Measurements from ENCODE around the gene ZFHX3. TPM values are rescaled to one million over a fixed set of nuclear protein-coding genes. Genes with fewer than 3 reads are reported as not detected.
A peak's percentile ranks its signal among the peaks of the same experiment; 100 is the strongest.

ZFHX3 gene
- total and polyA plus RNA-seq, 2 of the 8 experiments (the other 6 are each of a cell fraction or from before 2014, with no cell fraction given), result 0.08 to 0.99 TPM

GRCh38 chr16:73066927-73067670 lies 19.2 kb upstream of the ZFHX3 start:
- Histone ChIP-seq H3K36me3 (ENCODE audit: control insufficient read depth in 2 of 4, insufficient read depth in 4 of 4, low read length in 3 of 4) (no peaks in the 10 kb centered on the region), H3K27ac (ENCODE audit: low read depth, low read length) (no peak overlapping the region), H2BK12ac (ENCODE audit: low read depth, low read length) (peak overlapping the region; percentile 34; the same call in 1 of the 2 replicates), H4K5ac (ENCODE audit: insufficient read length, low read depth, low read length) (no peak overlapping the region), H3K4me3 (ENCODE audit: extremely low read depth in 1 of 4, insufficient read depth in 2 of 4, low read depth in 3 of 4, low read length in 4 of 4) (peak overlapping the region; percentile 4 to 55 (median 20); a peak in 4 of 8 replicates), H3K9me3 (ENCODE audit: insufficient read depth in 2 of 2, low read depth in 1 of 2, low read length in 1 of 2) (no peaks in the 10 kb centered on the region), H2BK5ac (ENCODE audit: low read depth, low read length) (no peak overlapping the region), H4K8ac (ENCODE audit: extremely low read depth, insufficient read depth, low read length) (peak overlapping the region; percentile 79; the same call in 1 of the 2 replicates), H3K23ac (ENCODE audit: insufficient read length) (no peak overlapping the region), H2BK15ac (ENCODE audit: low read length) (no peak overlapping the region), H2AK5ac (ENCODE audit: low read depth, low read length) (no peak overlapping the region; the same call in 1 of the 2 replicates), H3K14ac (ENCODE audit: insufficient read length) (no peak overlapping the region), H3K27me3 (replicated peaks in 1 of 4; ENCODE audit: control insufficient read depth in 3 of 4, extremely low read depth in 1 of 4, insufficient read depth in 3 of 4, low read length in 3 of 4) (peaks cover 69 to 92% (median 88%) of the 10 kb centered on the region in 4 experiments), H4K20me1 (replicated peaks in 1 of 2; ENCODE audit: control insufficient read depth in 1 of 2, insufficient read depth in 2 of 2, low read length in 2 of 2) (peaks cover 10 to 24% of the 10 kb centered on the region in 2 experiments), H3K18ac (ENCODE audit: extremely low read depth, low read length) (peak overlapping the region; percentile 29), H3K56ac (replicated peaks; ENCODE audit: insufficient read length, low read depth, low read length) (no peak overlapping the region), H4K91ac (replicated peaks; ENCODE audit: insufficient read length, low read length) (peak overlapping the region; percentile 25), H3K23me2 (ENCODE audit: low read depth, low read length) (peaks cover 8% of the 10 kb centered on the region), H3K4me1 (replicated peaks in 1 of 4; ENCODE audit: control insufficient read depth in 3 of 4, insufficient read depth in 4 of 4, low read length in 3 of 4) (peaks cover 11 to 48% (median 29%) of the 10 kb centered on the region in 4 experiments), H3K9ac (replicated peaks in 1 of 4; ENCODE audit: extremely low read depth in 1 of 4, low read depth in 3 of 4, low read length in 3 of 4) (no peak overlapping the region), H3K4me2 (ENCODE audit: insufficient read depth in 1 of 2, low read depth in 2 of 2, low read length in 2 of 2) (peak overlapping the region; percentile 64 to 69), H3K4ac (replicated peaks; ENCODE audit: insufficient read length, low read depth, low read length) (peak overlapping the region; percentile 58), H3K79me1 (ENCODE audit: low read depth, low read length) (0 out of 2 replicates have a peak, but pooled peaks cover 2% of the 10 kb centered on the region), H2BK120ac (replicated peaks; ENCODE audit: low read depth, low read length) (no peak overlapping the region), H2AFZ (ENCODE audit: low read length) (no peak overlapping the region), H3K79me2 (ENCODE audit: control insufficient read depth in 1 of 2, insufficient read depth in 2 of 2, low read length in 2 of 2) (no peaks in the 10 kb centered on the region), H2BK20ac (ENCODE audit: low read length) (peak overlapping the region; percentile 48; the same call in 1 of the 2 replicates)
- ChIA-PET POLR2A (ENCODE audit: partially characterized antibody) (interaction anchor here (0.9 kb wide), 1 partner anchor 22 kb away, joined by 3 read pairs; no protein-coding TSS in a partner anchor), CTCF (ENCODE audit: partially characterized antibody) (interaction anchor here (0.8 to 0.9 kb wide), 2 partner anchors 31 to 234 kb away, joined by 3 read pairs; no protein-coding TSS in a partner anchor)
- 7% methylated on average over 18 of the region's 24 CpGs; no CpG with 5 or more reads in 1 of the 2 experiments for WGBS, 2 experiments (ENCODE audit: extremely low coverage in 1 of 2, insufficient coverage in 1 of 2, insufficient read length in 1 of 2, insufficient replicate concordance in 2 of 2, low coverage in 1 of 2, low lambda C conversion rate in 2 of 2, missing lambda C conversion rate in 1 of 2)
- DNase-seq (ENCODE audit: low read depth in 1 of 2, low spot score in 2 of 2) (peak in 1 of 2 experiments; percentile 65), FAIRE-seq (no peak)
- TF ChIP-seq KDM1A (IDR thresholded peaks at IDR 0.05; ENCODE audit: borderline replicate concordance, low read length), result no peak
- no peak for TF ChIP-seq SP1 (IDR thresholded peaks at IDR 0.05; ENCODE audit: low read depth, low read length)
- peak; percentile 95 for TF ChIP-seq SUZ12 (IDR thresholded peaks at IDR 0.05; ENCODE audit: low read length)
- no peak for TF ChIP-seq ATF3 (IDR thresholded peaks at IDR 0.05; ENCODE audit: insufficient read depth, low read depth, low read length)
- peak; percentile 91 for TF ChIP-seq EZH2 (IDR thresholded peaks at IDR 0.05; ENCODE audit: low read depth, low read length, severe bottlenecking)
- peak; percentile 70 for TF ChIP-seq RNF2 (IDR thresholded peaks at IDR 0.05; ENCODE audit: borderline replicate concordance, low read depth, low read length, missing control alignments, poor library complexity, severe bottlenecking)
